Right lobe of liver (tissue), 6 donors: Measurements from ENCODE around the gene FBXO2. TPM values are rescaled to one million over a fixed set of nuclear protein-coding genes. Genes with fewer than 3 reads are reported as not detected.
"Not testable (repeated sequence)": the region's sequence is repeated elsewhere in the genome, so short reads cannot be mapped to it uniquely, and the experiment has no call there.

Experiments
- ATAC-seq, 4 donors: fragments of 200-7000 bp; cut with Tn5 transposase; one replicate each; pipeline ENCODE4 v1.9.1; 2020; ENCODE audit warnings: mild to moderate bottlenecking in 4 of 4, moderate library complexity in 4 of 4
- DNase-seq, 3 donors: peaks; one replicate each; pipeline ENCODE4 v3.0.0-alpha.2; 2020
- H3K27ac ChIP-seq, 3 donors: fragments of 200-600 bp; one replicate each; pipeline ENCODE4 v1.8.0; 2022
- H3K27me3 ChIP-seq, 2 donors: fragments of 200-600 bp; one replicate each; pipeline ENCODE4 v1.8.0; 2022
- H3K36me3 ChIP-seq, 4 donors: fragments of 200-600 bp; sonication (generic) in 1 of 4; one replicate each; pipeline versions ENCODE4 v1.5.1 to v1.8.0; 2017 to 2022; ENCODE audit warnings: control low read depth in 1 of 4
- H3K4me1 ChIP-seq, 4 donors: fragments of 200-600 bp; sonication (generic) in 1 of 4; one replicate each; pipeline versions ENCODE4 v1.5.1 to v1.8.0; 2017 to 2022; ENCODE audit warnings: control low read depth in 1 of 4
- H3K4me3 ChIP-seq, 3 donors: fragments of 200-600 bp; one replicate each; pipeline ENCODE4 v1.8.0; 2022
- H3K9me3 ChIP-seq, 4 donors: fragments of 200-600 bp; sonication (generic) in 1 of 4; one replicate each; pipeline versions ENCODE4 v1.5.1 to v1.8.0; 2017 to 2022; ENCODE audit warnings: control low read depth in 1 of 4
- POLR2A ChIP-seq: fragments of 450-650 bp; IDR thresholded peaks from one replicate; pipeline ENCODE4 v1.6.1; 2017; ENCODE audit warnings: antibody characterized with exemption, mild to moderate bottlenecking
- WGBS: methylation state at CpG from one replicate; pipeline ENCODE4 v1.1.6; 2018; ENCODE audit warnings: low coverage, low lambda C conversion rate; ENCODE audit not compliant: insufficient coverage; ENCODE audit errors: missing lambda C conversion rate; 5-methylcytosine and 5-hydroxymethylcytosine counted together
- intact Hi-C, 2 donors: fragments of 100-400 bp; cut with DNase I; formaldehyde crosslinking; loops; one replicate each; pipeline versions ENCODE4 v1.11.2 to v1.14.1; 2022
- total RNA-seq, 6 experiments: library from RNA; depleted of rRNA in 2 of 6; stranded (reverse); fragments of >200 nt in 2 of 6; fragmentation: NEBNext Ultra II Directional in 3 of 6; extraction: Animal tissue kit (Norgen Biotek cat#: 25700) in 3 of 6; gene quantifications; one replicate each; pipeline versions ENCODE4 v1.1.0 to v1.2.4, GENCODE V29; 2016 to 2023
- TF ChIP-seq, protein P1 (sequence below), 4 donors: fragments of 200-600 bp in 3 of 4; fragments of 450-650 bp in 1 of 4; IDR thresholded peaks; one replicate each; pipeline versions ENCODE4 v1.5.1 to v1.8.0; 2016 to 2022; ENCODE audit warnings: antibody characterized with exemption in 4 of 4, mild to moderate bottlenecking in 2 of 4
- donor health status: DM: no; HTN: yes; CAD: no.
- donor health status: DM: no; HTN: no; CAD: no.
- donor health status: DM: no; HTN: no; CAD: no.
- donor health status: DM: no; HTN: yes; CAD: no.
- donor health status: DM: no; HTN: yes; CAD: no.

The FBXO2 gene
- total RNA-seq, 6 experiments from 2014 or later = 6.6 to 23.7 (median 16.0) TPM

DNA sequence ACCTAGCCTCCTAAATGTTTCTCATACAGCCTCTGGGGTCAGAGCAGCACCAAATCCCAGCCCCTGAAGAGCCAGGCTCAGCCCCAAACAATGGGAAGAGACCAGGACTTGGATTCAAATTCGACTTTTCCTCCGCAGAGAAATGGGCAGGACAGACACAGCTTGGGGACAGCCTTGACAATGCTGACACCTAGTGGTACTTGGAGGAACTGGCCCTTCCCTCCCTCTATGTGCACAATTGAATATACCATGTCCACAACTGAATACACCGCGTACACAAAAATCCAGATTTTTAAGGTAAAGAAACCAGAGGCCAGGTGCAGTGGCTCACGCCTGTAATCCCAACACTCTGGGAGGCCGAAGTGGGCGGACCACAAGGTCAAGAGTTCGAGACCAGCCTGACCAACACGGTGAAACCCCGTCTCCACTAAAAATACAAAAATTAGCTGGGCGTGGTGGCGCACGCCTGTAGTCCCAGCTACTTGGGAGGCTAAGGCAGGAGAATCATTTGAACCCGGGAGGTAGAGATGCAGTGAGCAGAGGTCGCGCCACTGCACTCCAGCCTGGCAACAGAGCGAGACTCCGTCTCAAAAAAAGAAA, 11.7 kb downstream of the FBXO2 start:
- ATAC-seq = peak; percentile 79 to 89 (median 82)

DNA sequence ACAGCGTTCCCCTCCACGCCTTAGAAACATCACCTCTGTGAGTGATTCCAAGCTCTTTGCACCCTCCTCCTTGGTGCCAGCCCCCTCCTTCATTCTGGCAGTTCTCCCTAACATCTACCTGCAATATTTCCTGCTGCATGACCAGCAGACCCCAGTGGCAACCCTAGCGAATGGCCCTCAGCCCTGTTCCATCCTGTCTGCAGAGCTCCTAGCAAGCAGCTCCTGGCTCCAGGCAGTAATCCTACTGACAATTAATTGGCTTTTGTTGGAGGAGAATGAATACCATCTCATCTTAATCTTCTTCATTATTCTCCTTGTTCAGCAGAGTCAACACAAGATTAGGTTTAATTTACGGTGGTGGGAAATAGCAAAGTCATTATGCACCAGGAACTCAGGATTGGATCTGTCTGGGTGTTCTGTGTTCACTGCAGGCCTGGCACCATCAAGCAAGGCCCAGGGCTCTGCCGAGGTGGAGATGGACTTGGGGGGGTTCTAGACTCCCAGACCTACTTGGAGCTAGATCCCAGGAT, 12.4 kb downstream of the FBXO2 start:
- no peaks in the 10 kb centered on the region for H3K9me3 ChIP-seq
- H3K27ac ChIP-seq = no peak overlapping the region
- WGBS = 64% methylated on average over 3 of the region's 5 CpGs
- TF ChIP-seq POLR2A = no peak
- TF ChIP-seq, protein P1, sequence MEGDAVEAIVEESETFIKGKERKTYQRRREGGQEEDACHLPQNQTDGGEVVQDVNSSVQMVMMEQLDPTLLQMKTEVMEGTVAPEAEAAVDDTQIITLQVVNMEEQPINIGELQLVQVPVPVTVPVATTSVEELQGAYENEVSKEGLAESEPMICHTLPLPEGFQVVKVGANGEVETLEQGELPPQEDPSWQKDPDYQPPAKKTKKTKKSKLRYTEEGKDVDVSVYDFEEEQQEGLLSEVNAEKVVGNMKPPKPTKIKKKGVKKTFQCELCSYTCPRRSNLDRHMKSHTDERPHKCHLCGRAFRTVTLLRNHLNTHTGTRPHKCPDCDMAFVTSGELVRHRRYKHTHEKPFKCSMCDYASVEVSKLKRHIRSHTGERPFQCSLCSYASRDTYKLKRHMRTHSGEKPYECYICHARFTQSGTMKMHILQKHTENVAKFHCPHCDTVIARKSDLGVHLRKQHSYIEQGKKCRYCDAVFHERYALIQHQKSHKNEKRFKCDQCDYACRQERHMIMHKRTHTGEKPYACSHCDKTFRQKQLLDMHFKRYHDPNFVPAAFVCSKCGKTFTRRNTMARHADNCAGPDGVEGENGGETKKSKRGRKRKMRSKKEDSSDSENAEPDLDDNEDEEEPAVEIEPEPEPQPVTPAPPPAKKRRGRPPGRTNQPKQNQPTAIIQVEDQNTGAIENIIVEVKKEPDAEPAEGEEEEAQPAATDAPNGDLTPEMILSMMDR (IDR thresholded peaks at IDR 0.05) = no peak
- no peaks in the 10 kb centered on the region for H3K27me3 ChIP-seq
- intact Hi-C loops = loop anchor here in 1 of 2 donors (10.0 kb wide), 1 partner anchor 397 kb away; no protein-coding TSS in a partner anchor
- DNase-seq = no peak
- no peak for ATAC-seq
- no peaks in the 10 kb centered on the region for H3K36me3 ChIP-seq
- no peak overlapping the region for H3K4me3 ChIP-seq
- H3K4me1 ChIP-seq = no peaks in the 10 kb centered on the region

More for the DNA sequence above, 11.7 kb downstream of the FBXO2 start:
- H3K36me3 ChIP-seq, H3K27ac ChIP-seq, H3K27me3 ChIP-seq, H3K4me1 ChIP-seq, H3K9me3 ChIP-seq, H3K4me3 ChIP-seq, DNase-seq: not testable (repeated sequence)
- WGBS = 20% methylated on average over 9 of the region's 18 CpGs
- TF ChIP-seq, protein P1 (IDR thresholded peaks at IDR 0.05) = peak; percentile 92 to 94 (median 94)
- intact Hi-C loops = loop anchor here in 1 of 2 donors (10.0 kb wide), 1 partner anchor 398 kb away; no protein-coding TSS in a partner anchor

DNA sequence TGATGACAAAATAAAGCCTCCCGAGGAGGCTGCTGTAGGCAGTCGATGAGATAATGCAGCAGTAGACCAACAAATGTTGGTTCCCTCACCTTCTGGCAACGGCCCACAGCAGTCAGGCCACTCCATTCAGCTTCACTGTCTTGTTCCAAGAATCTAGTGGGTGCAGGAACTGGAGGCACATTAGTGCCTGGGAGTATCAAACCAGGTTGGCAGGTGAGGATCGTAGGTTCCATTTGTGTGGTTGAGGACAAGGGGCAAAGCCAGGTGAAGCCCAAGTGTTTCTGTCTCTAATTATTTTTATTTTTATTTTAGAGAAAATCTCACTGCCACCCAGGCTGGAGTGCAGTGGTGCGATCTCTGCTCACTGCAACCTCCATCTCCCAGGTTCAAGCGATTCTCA, 13.3 kb downstream of the FBXO2 start:
- H3K9me3 ChIP-seq = no peaks in the 10 kb centered on the region
- no peak for DNase-seq
- TF ChIP-seq, protein P1 (IDR thresholded peaks at IDR 0.05) = no peak
- no peak overlapping the region for H3K27ac ChIP-seq
- no peak for ATAC-seq
- 71% methylated on average over 3 of the region's 6 CpGs for WGBS
- no peaks in the 10 kb centered on the region for H3K4me1 ChIP-seq
- H3K36me3 ChIP-seq = no peaks in the 10 kb centered on the region
- H3K27me3 ChIP-seq = no peaks in the 10 kb centered on the region
- no peak overlapping the region for H3K4me3 ChIP-seq
- intact Hi-C loops = loop anchor here in 1 of 2 donors (10.0 kb wide), 1 partner anchor 396 kb away; no protein-coding TSS in a partner anchor

DNA sequence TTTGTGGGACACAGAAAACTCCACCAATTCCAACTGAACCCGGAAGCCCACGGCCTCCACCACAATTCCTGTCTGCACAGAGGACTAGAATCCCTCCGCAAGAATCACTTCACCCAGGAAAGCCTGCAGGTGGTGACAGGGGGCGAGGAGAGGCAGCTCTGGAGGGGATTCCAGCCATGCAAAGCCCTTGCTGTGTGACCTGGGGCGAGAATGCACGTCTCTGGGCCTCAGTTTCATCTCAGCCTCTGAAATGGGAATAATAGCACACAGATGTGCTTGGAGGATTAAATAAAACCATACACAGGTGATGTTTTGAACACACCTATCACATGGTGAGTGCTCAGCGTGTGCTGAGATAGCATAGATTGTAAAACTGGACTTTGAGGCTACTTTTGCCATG, 14.1 kb downstream of the FBXO2 start:
- no peaks in the 10 kb centered on the region for H3K27me3 ChIP-seq
- DNase-seq (no peak), ATAC-seq (no peak)
- no peaks in the 10 kb centered on the region for H3K36me3 ChIP-seq
- H3K4me1 ChIP-seq = no peaks in the 10 kb centered on the region
- no peaks in the 10 kb centered on the region for H3K9me3 ChIP-seq
- WGBS = 82% methylated on average over 5 of the region's 7 CpGs
- no peak overlapping the region for H3K27ac ChIP-seq
- no peak overlapping the region for H3K4me3 ChIP-seq
- intact Hi-C loops = loop anchor here in 1 of 2 donors (10.0 kb wide), 1 partner anchor 395 kb away; no protein-coding TSS in a partner anchor
- TF ChIP-seq, protein P1 (IDR thresholded peaks at IDR 0.05) = no peak
- TF ChIP-seq POLR2A = no peak
